ENCODE results near the gene DCAF10.

DNA sequence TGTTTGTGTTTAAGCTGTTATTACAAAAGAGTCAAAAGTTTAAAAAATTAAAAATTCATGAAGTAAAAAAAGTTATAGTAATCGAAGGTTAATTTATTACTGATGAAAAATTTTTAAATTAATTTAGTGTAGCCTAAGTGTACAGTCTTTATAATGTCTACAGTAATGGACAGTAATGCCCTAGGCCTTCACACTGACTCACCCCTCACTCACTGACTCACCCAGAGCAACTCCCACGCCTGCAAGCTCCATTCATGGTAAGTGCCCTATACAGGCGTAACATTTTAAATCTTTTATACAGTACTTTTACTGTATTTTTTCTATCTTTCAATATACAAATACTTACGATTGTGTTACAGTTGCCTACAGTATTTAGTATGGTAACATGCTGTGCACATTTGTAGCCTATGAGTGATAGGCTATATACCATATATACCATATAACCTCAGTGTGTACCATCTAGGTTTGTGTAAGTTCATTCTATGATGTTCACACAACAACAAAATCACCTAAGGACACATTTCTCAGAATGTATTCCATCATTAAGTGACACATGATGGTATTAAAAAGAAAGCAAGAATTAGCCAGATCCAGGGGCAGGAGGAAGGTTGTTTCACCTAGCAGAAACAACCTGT, 40.1 kb downstream of the DCAF10 start:
- TF ChIP-seq, protein P1, sequence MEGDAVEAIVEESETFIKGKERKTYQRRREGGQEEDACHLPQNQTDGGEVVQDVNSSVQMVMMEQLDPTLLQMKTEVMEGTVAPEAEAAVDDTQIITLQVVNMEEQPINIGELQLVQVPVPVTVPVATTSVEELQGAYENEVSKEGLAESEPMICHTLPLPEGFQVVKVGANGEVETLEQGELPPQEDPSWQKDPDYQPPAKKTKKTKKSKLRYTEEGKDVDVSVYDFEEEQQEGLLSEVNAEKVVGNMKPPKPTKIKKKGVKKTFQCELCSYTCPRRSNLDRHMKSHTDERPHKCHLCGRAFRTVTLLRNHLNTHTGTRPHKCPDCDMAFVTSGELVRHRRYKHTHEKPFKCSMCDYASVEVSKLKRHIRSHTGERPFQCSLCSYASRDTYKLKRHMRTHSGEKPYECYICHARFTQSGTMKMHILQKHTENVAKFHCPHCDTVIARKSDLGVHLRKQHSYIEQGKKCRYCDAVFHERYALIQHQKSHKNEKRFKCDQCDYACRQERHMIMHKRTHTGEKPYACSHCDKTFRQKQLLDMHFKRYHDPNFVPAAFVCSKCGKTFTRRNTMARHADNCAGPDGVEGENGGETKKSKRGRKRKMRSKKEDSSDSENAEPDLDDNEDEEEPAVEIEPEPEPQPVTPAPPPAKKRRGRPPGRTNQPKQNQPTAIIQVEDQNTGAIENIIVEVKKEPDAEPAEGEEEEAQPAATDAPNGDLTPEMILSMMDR (IDR thresholded peaks at IDR 0.05), result no peak
- TF ChIP-seq POLR2A (IDR thresholded peaks at IDR 0.05), result no peak

All from lower leg skin (tissue), 3 donors.